Embryonic facial prominence (tissue), 1 donor: Measurements from ENCODE around the gene SMIM36.
"Not testable (repeated sequence)": the region's sequence is repeated elsewhere in the genome, so short reads cannot be mapped to it uniquely, and the experiment has no call there.

Experiments used
- DNase-seq: peaks from one replicate; pipeline ENCODE4 v3.0.0-alpha.2; 2016; ENCODE audit errors: extremely low spot score

The SMIM36 gene

GRCh38 chr17:55433629-55434422 is 77.4 kb downstream of the SMIM36 start:
- no peak for DNase-seq

GRCh38 chr17:55433029-55433628 is 78.1 kb downstream of the SMIM36 start:
- no peak for DNase-seq

GRCh38 chr17:55432358-55433028 is 78.8 kb downstream of the SMIM36 start:
- no peak for DNase-seq

GRCh38 chr17:55431914-55432313 is 79.3 kb downstream of the SMIM36 start:
- not testable (repeated sequence) for DNase-seq

GRCh38 chr17:55430541-55431288 is 80.5 kb downstream of the SMIM36 start:
- DNase-seq: no peak

- no peak for DNase-seq
Observed at GRCh38 chr17:55427587-55427882, 83.7 kb downstream of the SMIM36 start.

- DNase-seq: no peak
Observed at GRCh38 chr17:55426851-55427586, 84.2 kb downstream of the SMIM36 start.

GRCh38 chr17:55424893-55425540 is 86.2 kb downstream of the SMIM36 start:
- DNase-seq: no peak

- no peak for DNase-seq
Observed at GRCh38 chr17:55423535-55423934, 87.7 kb downstream of the SMIM36 start.

- DNase-seq: not testable (repeated sequence)
Observed at GRCh38 chr17:55422828-55423164, 88.5 kb downstream of the SMIM36 start.

- DNase-seq: no peak
Observed at GRCh38 chr17:55421179-55421934, 89.9 kb downstream of the SMIM36 start, which contains the start of gene MMD. Gene MMD (minus strand): TSS chr17:55421835. CDS start chr17:55421695, 140 bp downstream.

- no peak for DNase-seq
Observed at GRCh38 chr17:55420776-55421178, 90.5 kb downstream of the SMIM36 start.

- no peak for DNase-seq
Observed at GRCh38 chr17:55420067-55420775, 91.0 kb downstream of the SMIM36 start.

- DNase-seq: no peak
Observed at GRCh38 chr17:55418369-55419268, 92.6 kb downstream of the SMIM36 start.

GRCh38 chr17:55417411-55418268 is 93.6 kb downstream of the SMIM36 start:
- DNase-seq: no peak

GRCh38 chr17:55416470-55417052 is 94.7 kb downstream of the SMIM36 start:
- DNase-seq: no peak

- no peak for DNase-seq
Observed at GRCh38 chr17:55416000-55416399, 95.3 kb downstream of the SMIM36 start.
